Psoas muscle (tissue), 8 donors: ENCODE measurements around the gene GAN. TPM values are rescaled to one million over a fixed set of nuclear protein-coding genes. Genes with fewer than 3 reads are reported as not detected.

ENCODE experiments used
- ATAC-seq, 4 donors: fragments of 200-7000 bp; cut with Tn5 transposase; one replicate each; pipeline ENCODE4 v1.9.1; 2020; ENCODE audit warnings: moderate library complexity in 3 of 4, mild to moderate bottlenecking in 2 of 4
- DNase-seq, 2 donors: peaks; one replicate each; pipeline ENCODE4 v3.0.0-alpha.2; 2020
- H3K27ac ChIP-seq: fragments of 200-600 bp; one replicate; pipeline ENCODE4 v1.8.0; 2022
- H3K27me3 ChIP-seq, 3 donors: fragments of 200-600 bp in 1 of 3; one replicate each; pipeline versions ENCODE4 v1.6.1 to v1.8.0; 2013 to 2022; ENCODE audit warnings: low read length in 2 of 3, mild to moderate bottlenecking in 2 of 3, moderate library complexity in 1 of 3; ENCODE audit not compliant: insufficient read depth in 3 of 3
- H3K36me3 ChIP-seq, 2 donors: fragments of 200-600 bp in 1 of 2; one replicate each; pipeline versions ENCODE4 v1.6.1 to v1.8.0; 2013 to 2022; ENCODE audit warnings: low read depth in 1 of 2, mild to moderate bottlenecking in 1 of 2, moderate library complexity in 1 of 2; ENCODE audit not compliant: insufficient read depth in 1 of 2
- H3K4me1 ChIP-seq: fragments of 200-600 bp; one replicate; pipeline ENCODE4 v1.8.0; 2022
- H3K4me3 ChIP-seq: fragments of 200-600 bp; one replicate; pipeline ENCODE4 v1.8.0; 2022; ENCODE audit warnings: mild to moderate bottlenecking
- H3K9me3 ChIP-seq: fragments of 200-600 bp; one replicate; pipeline ENCODE4 v1.8.0; 2022
- CTCF ChIP-seq: fragments of 200-600 bp; IDR thresholded peaks from one replicate; pipeline ENCODE4 v1.8.0; 2022; ENCODE audit warnings: antibody characterized with exemption
- WGBS, 3 donors: extraction: QIAGEN DNeasy Blood & Tissue Kit; methylation state at CpG; one replicate each; pipeline versions ENCODE4 v1.1.6 to v1.1.7; 2013; 5-methylcytosine and 5-hydroxymethylcytosine counted together
- intact Hi-C, 2 donors: fragments of 100-400 bp; cut with DNase I; formaldehyde crosslinking; loops; one replicate each; pipeline versions ENCODE4 v1.11.0 to v1.14.2; 2022
- long read RNA-seq, 2 donors: library from polyadenylated mRNA; unstranded; transcript quantifications; one replicate each; pipeline ENCODE4 v2.0.0, GENCODE V29; 2021
- polyA plus RNA-seq, 3 donors: library from polyadenylated mRNA; stranded (reverse); fragments of 200-250 nt; gene quantifications; one replicate each; pipeline ENCODE4 v1.2.3, GENCODE V29; 2013
- total RNA-seq, 4 donors: library from RNA; stranded (reverse); fragmentation: NEBNext Ultra II Directional in 2 of 4; extraction: Animal tissue kit (Norgen Biotek cat#: 25700) in 2 of 4; gene quantifications; one replicate each; pipeline versions ENCODE4 v1.2.1 to v1.2.4, GENCODE V29; 2021 to 2023
- donor health status: healthy with polysubstance abuse.
- donor health status: DM: no; HTN: no; CAD: no; lungs with moderate emphysema.
- donor health status: Bipolar disorder and iron deficiency.
- donor health status: healthy.
- donor health status: DM: yes; HTN: yes; CAD: no.
- donor health status: DM: no; HTN: no; CAD: no.
- donor health status: DM: no; HTN: no; CAD: no.
- donor health status: DM: yes; HTN: yes; CAD: no.

Gene GAN
- total RNA-seq: 1 to 10 TPM; 5.5 to 8.3 (median 7.2) TPM
- polyA plus RNA-seq: 1 to 10 TPM; 1.0 to 2.3 (median 2.3) TPM
- long read RNA-seq, donor 1, full-length matches to known transcripts: 1 of 1 reads
- long read RNA-seq, donor 1, partial matches to known transcripts: 0 of 1 reads
- long read RNA-seq, donor 1, other reads (novel, unspliced or antisense): 0 of 1 reads
- long read RNA-seq, donor 2, full-length matches to known transcripts: 1 of 5 reads
- long read RNA-seq, donor 2, partial matches to known transcripts: 4 of 5 reads
- long read RNA-seq, donor 2, other reads (novel, unspliced or antisense): 0 of 5 reads

DNA sequence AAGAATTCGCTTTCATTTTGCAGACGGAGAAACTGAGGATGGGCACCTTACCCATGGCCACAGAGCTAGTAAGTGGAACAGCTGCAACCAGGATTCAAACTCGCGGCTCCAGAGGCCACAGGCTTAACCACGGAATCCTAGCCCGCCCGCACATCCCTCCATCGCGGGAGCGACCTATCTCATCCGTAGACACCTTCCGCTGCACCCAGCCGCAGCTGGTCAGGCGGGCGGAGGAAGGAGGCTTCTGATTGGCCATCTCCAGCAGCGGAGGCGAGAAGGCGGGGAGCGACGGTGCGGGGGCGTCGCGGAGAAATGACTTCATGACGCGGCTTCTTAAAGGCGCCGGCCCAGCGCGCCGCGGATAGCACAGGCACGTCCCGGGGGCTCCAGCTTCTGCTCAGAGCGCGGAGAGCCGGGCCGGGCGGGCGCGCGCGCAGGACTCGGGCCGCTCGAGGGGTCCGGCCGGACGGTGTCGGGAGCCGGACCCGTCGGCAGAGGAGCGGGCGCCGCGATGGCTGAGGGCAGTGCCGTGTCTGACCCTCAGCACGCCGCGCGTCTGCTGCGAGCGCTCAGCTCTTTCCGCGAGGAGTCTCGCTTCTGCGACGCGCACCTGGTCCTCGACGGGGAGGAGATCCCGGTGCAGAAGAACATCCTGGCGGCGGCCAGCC is at the start of gene GAN:
TSS of gene GAN (plus strand) at position 360 of the 668 bp plus-strand sequence. CDS start at position 512, 152 bp downstream.
- peaks cover 20% of the 10 kb centered on the region for H3K4me1 ChIP-seq
- DNase-seq (peak; percentile 95 to 96), ATAC-seq (peak; percentile 98 to 99 (median 98))
- 0% methylated on average over 53 to 75 of the region's 75 CpGs for WGBS, 3 donors
- intact Hi-C loops: loop anchor here (5.0 to 10.0 kb wide), 2 partner anchors 107 to 220 kb away; partner anchors contain the start of gene GCSH (in 2 of the 2)
- peak within 1 kb of the TSS; percentile 95 for H3K27ac ChIP-seq
- no peaks in the 10 kb centered on the region for H3K27me3 ChIP-seq
- no peak for TF ChIP-seq CTCF
- no peaks in the 10 kb centered on the region for H3K36me3 ChIP-seq
- peak within 1 kb of the TSS; percentile 98 for H3K4me3 ChIP-seq
- H3K9me3 ChIP-seq: no peaks in the 10 kb centered on the region

DNA sequence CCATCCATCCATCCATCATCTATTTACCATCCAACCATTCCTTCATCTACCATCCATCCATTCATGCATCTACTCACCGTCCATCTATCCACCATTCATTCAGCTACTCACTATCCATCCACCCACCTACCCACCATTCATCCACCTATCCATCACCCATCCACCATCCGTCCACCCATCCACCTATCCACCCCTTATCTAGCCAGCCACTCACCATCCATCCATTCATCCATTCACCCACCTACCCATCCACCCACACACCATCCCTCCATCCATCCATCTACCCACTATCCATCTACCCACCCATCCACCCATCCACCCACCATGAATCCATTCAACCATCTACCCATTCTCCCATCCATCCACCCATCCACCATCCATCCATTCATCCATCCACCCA is 49.7 kb upstream of the GAN start:
- ATAC-seq (no peak), DNase-seq (no peak)
- intact Hi-C loops: no loop called here
- TF ChIP-seq CTCF: no peak
- 97 to 100% (median 100%) methylated on average over 2 of the region's 2 CpGs for WGBS, 3 donors
- no peaks in the 10 kb centered on the region for H3K27me3 ChIP-seq
- H3K27ac ChIP-seq: no peak overlapping the region
- no peaks in the 10 kb centered on the region for H3K36me3 ChIP-seq
- H3K9me3 ChIP-seq: no peaks in the 10 kb centered on the region
- no peak overlapping the region for H3K4me3 ChIP-seq
- no peaks in the 10 kb centered on the region for H3K4me1 ChIP-seq

GRCh38 chr16:81265658-81266451 is 48.9 kb upstream of the GAN start:
- WGBS, 3 donors: 59 to 62% (median 60%) methylated on average over 5 of the region's 5 CpGs
- DNase-seq: peak; percentile 48 to 75
- intact Hi-C loops: no loop called here

DNA sequence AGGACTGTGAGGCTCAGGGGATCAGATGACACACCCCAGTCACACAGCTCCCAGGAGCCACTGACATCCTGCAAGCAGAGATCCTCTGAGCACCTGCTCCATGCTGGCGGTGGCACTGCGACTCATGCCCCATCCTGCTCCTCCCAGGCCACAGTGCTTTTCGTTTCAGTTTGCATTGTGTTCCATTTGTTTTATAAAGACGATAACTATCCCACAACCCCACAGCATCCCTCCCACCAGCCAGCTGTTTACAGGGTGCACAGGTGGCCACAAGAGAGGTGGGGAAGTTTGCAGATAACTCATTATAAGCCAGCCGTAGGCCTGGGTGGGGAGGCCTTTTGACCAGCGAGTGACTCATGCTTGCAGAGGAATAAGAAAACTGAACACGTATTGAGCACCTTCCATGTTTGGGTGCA is 48.1 kb upstream of the GAN start:
- H3K27ac ChIP-seq: no peak overlapping the region
- no peak for TF ChIP-seq CTCF

More at GRCh38 chr16:81265658-81266451, 48.9 kb upstream of the GAN start:
- Histone ChIP-seq H3K27me3 (no peaks in the 10 kb centered on the region), H3K9me3 (no peaks in the 10 kb centered on the region), H3K4me3 (no peak overlapping the region), H3K36me3 (no peaks in the 10 kb centered on the region), H3K4me1 (no peaks in the 10 kb centered on the region), H3K27ac (no peak overlapping the region)
- ATAC-seq: peak in 3 of 4 donors; percentile 61 to 68 (median 67)
- no peak for TF ChIP-seq CTCF

More for the DNA sequence above, 48.1 kb upstream of the GAN start:
- intact Hi-C loops: no loop called here
- Histone ChIP-seq H3K36me3 (no peaks in the 10 kb centered on the region), H3K9me3 (no peaks in the 10 kb centered on the region), H3K27me3 (no peaks in the 10 kb centered on the region), H3K4me3 (no peak overlapping the region), H3K4me1 (no peaks in the 10 kb centered on the region)
- ATAC-seq (peak in 2 of 4 donors; percentile 35 to 66), DNase-seq (no peak)
- WGBS, 3 donors: 62 to 67% (median 64%) methylated on average over 7 of the region's 7 CpGs
